Nephron progenitor cell (in vitro differentiated cells): Measurements from ENCODE around the gene GABRG3.

Experiments
- DNase-seq: peaks from one replicate; pipeline ENCODE4 v3.0.0; 2021
- H3K27ac Mint-ChIP-seq: 2 replicates; pipeline ENCODE4 v1.8.0; 2021; ENCODE audit warnings: mild to moderate bottlenecking, moderate library complexity, mixed read lengths
- H3K27me3 Mint-ChIP-seq: 2 replicates; pipeline ENCODE4 v1.8.0; 2021; ENCODE audit warnings: mild to moderate bottlenecking, low read depth, mixed read lengths; ENCODE audit not compliant: poor library complexity
- H3K36me3 Mint-ChIP-seq: 2 replicates; pipeline ENCODE4 v1.8.0; 2021; ENCODE audit warnings: low read depth, mixed read lengths
- H3K4me1 Mint-ChIP-seq: 2 replicates; pipeline ENCODE4 v1.8.0; 2021; ENCODE audit warnings: mixed read lengths
- H3K4me3 Mint-ChIP-seq: 2 replicates; pipeline ENCODE4 v1.8.0; 2021; ENCODE audit warnings: mild to moderate bottlenecking, moderate library complexity, mixed read lengths
- H3K9me3 Mint-ChIP-seq: 2 replicates; pipeline ENCODE4 v1.8.0; 2021; ENCODE audit warnings: mild to moderate bottlenecking, moderate library complexity, mixed read lengths
- TF ChIP-seq, protein P1 (sequence below): fragments of 200-600 bp; sonication (generic); IDR thresholded peaks from 2 replicates; pipeline ENCODE4 v1.5.0; 2021; ENCODE audit warnings: antibody characterized with exemption

The GABRG3 gene

GRCh38 chr15:27541581-27541980 lies 570.6 kb downstream of the GABRG3 start:
- Mint-ChIP-seq H3K27ac (no peak overlapping the region), H3K36me3 (no peaks in the 10 kb centered on the region), H3K9me3 (peaks cover 12% of the 10 kb centered on the region), H3K4me3 (no peak overlapping the region), H3K4me1 (peaks cover 5% of the 10 kb centered on the region), H3K27me3 (no peaks in the 10 kb centered on the region)
- TF ChIP-seq, protein P1, sequence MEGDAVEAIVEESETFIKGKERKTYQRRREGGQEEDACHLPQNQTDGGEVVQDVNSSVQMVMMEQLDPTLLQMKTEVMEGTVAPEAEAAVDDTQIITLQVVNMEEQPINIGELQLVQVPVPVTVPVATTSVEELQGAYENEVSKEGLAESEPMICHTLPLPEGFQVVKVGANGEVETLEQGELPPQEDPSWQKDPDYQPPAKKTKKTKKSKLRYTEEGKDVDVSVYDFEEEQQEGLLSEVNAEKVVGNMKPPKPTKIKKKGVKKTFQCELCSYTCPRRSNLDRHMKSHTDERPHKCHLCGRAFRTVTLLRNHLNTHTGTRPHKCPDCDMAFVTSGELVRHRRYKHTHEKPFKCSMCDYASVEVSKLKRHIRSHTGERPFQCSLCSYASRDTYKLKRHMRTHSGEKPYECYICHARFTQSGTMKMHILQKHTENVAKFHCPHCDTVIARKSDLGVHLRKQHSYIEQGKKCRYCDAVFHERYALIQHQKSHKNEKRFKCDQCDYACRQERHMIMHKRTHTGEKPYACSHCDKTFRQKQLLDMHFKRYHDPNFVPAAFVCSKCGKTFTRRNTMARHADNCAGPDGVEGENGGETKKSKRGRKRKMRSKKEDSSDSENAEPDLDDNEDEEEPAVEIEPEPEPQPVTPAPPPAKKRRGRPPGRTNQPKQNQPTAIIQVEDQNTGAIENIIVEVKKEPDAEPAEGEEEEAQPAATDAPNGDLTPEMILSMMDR: no peak
- no peak for DNase-seq

- Mint-ChIP-seq H3K27ac (no peak overlapping the region), H3K36me3 (no peaks in the 10 kb centered on the region), H3K27me3 (peaks cover 2% of the 10 kb centered on the region), H3K4me3 (no peak overlapping the region), H3K4me1 (no peaks in the 10 kb centered on the region), H3K9me3 (peaks cover 11% of the 10 kb centered on the region)
- TF ChIP-seq, protein P1: no peak
- no peak for DNase-seq
These were observed 574.7 kb downstream of the GABRG3 start for GRCh38 chr15:27545494-27546255.

- peaks cover 2% of the 10 kb centered on the region for H3K27me3 Mint-ChIP-seq
- no peak for DNase-seq
- H3K4me1 Mint-ChIP-seq: no peaks in the 10 kb centered on the region
- H3K27ac Mint-ChIP-seq: no peak overlapping the region
- TF ChIP-seq, protein P1: no peak
- H3K4me3 Mint-ChIP-seq: no peak overlapping the region
- H3K9me3 Mint-ChIP-seq: no peaks in the 10 kb centered on the region
- no peaks in the 10 kb centered on the region for H3K36me3 Mint-ChIP-seq
These were observed 578.8 kb downstream of the GABRG3 start for GRCh38 chr15:27549746-27550145.

DNA sequence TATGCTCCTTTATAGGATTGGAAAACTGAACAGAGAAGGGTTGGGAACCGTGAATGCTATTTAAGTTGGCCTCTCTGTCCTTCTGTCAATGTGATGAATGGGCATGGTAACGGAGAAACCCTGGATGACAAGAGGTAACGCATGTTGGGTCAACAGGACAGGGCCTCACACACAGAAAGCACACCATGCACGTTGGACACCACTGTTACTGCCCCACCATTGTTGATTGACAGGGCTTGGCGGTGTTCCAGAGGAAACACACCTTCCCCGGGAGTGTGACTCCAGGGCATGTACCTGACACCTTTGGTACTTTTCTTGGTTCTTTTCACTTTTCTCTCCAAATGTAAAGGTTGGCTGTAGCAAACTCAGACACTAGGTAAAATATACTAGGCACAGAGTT lies 579.7 kb downstream of the GABRG3 start:
- H3K9me3 Mint-ChIP-seq: peaks cover under 1% of the 10 kb centered on the region
- no peak overlapping the region for H3K27ac Mint-ChIP-seq
- TF ChIP-seq, protein P1: no peak
- peaks cover 2% of the 10 kb centered on the region for H3K27me3 Mint-ChIP-seq
- H3K4me3 Mint-ChIP-seq: no peak overlapping the region
- H3K36me3 Mint-ChIP-seq: no peaks in the 10 kb centered on the region
- H3K4me1 Mint-ChIP-seq: no peaks in the 10 kb centered on the region
- DNase-seq: no peak

DNA sequence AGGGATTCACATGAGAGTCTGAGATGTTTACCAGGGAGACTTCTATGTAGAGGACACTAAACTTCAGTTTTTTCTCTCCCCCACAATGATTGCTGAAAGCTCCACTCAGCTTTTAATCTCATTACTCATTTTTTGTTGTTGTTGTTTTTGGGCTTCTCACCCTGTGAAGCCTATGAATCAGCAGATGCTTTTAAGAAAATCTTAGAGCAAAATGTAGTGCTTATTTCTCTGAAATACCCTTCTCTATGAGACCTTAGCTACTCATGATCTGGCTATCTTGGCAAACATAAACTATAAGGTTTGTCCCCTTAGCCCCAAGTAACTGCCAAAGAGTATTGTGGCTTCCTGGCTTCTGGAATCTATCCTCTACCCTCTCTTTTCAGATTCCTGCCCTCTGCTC lies 590.8 kb downstream of the GABRG3 start:
- no peaks in the 10 kb centered on the region for H3K27me3 Mint-ChIP-seq
- H3K9me3 Mint-ChIP-seq: peaks cover 54% of the 10 kb centered on the region

More for the DNA sequence above, 590.8 kb downstream of the GABRG3 start:
- DNase-seq: no peak
- Mint-ChIP-seq H3K4me3 (no peak overlapping the region), H3K36me3 (no peaks in the 10 kb centered on the region), H3K27ac (no peak overlapping the region), H3K4me1 (no peaks in the 10 kb centered on the region)
- TF ChIP-seq, protein P1: no peak
